EL (cell line): Measurements from ENCODE around the gene SCYGR1.
"Not testable (repeated sequence)": the region's sequence is repeated elsewhere in the genome, so short reads cannot be mapped to it uniquely, and the experiment has no call there.

Source experiments
- DNase-seq: peaks from one replicate; pipeline ENCODE4 v3.0.0-alpha.2; 2016

Gene SCYGR1

DNA sequence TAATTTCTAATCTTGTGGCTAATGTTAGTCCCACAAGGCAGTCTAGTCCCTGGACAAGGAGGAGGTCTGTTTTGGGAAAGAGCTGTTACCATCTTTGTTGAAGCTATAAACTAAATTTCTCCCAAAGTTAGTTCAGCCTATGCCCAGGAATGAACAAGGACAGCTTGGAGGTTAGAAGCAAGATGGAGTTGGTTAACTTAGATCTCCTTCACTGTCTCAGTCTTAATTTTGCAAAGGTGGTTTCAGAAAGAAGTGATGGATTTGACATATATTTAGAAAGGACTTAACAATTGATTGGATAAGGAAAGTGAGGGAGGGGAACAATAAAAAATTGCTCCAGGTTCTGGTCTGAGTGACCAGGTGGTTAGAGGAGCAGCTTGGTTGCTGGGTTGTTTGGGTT lies 14.6 kb upstream of the SCYGR1 start:
- no peak for DNase-seq

GRCh38 chr2:227401550-227401949 lies 13.8 kb upstream of the SCYGR1 start:
- DNase-seq: no peak

GRCh38 chr2:227398684-227399670 lies 11.2 kb upstream of the SCYGR1 start:
- DNase-seq: no peak

GRCh38 chr2:227397562-227397961 lies 9.8 kb upstream of the SCYGR1 start:
- DNase-seq: no peak

- no peak for DNase-seq
Observed at GRCh38 chr2:227395556-227395955, 7.8 kb upstream of the SCYGR1 start.

DNA sequence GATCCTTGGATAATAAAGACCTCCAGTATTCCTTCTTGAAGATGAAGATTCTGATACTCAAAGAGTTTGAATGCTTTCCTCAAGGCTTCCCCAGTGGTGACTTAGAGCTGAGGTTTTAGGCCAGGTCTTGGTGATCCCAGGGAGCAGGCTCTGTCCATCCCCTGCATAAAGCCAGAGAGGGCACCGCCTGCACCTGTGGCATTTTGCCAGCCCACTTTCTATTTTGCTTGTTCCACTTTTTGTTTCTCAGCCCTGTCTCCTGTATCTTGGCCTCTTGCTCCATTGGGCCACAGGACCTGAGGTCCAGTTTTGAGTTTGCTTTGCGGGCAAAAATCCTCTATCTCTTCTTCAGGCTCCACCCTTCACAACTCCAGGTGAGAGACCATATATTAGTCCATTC lies 6.7 kb upstream of the SCYGR1 start:
- no peak for DNase-seq

- DNase-seq: no peak
Observed at GRCh38 chr2:227390468-227391256, 2.9 kb upstream of the SCYGR1 start.

DNA sequence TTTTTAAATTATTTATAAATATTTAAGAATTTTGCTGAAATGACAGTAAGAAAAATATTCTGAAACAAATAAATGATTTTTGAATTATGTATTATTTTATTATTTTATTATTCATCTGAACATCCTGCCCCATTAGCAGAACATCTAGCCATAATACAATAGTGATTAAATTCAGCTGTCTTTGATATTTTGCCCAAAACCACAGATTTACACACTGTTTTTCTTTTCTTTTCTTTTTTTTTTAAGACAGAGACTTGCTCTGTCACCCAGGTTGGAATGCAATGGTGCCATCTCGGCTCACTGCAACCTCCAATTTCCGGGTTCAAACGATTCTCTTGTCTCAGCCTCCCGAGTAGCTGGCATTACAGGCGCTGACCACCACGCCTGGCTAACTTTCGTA lies 1.9 kb upstream of the SCYGR1 start:
- DNase-seq: no peak

DNA sequence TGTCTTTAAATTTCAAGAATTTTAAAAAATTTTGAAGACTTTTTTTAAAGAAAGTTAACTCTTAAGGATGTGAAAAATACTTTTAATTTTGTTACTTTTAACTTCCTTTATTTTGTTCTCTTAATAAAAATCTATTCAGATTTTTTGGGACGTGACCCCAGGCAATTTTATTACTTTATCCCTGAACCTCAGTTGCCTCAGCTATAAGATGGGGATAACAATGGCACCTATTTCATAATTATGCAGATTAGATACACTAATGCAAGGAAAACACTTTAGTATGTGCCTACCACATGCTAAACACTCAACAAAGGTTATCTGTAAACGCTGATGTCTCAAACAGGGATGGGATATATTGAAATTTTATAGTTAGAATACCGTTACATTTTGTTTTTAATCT lies 1.5 kb upstream of the SCYGR1 start:
- DNase-seq: no peak

- peak; percentile 92 for DNase-seq
Observed at GRCh38 chr2:227388537-227389011, 825 bp upstream of the SCYGR1 start.

DNA sequence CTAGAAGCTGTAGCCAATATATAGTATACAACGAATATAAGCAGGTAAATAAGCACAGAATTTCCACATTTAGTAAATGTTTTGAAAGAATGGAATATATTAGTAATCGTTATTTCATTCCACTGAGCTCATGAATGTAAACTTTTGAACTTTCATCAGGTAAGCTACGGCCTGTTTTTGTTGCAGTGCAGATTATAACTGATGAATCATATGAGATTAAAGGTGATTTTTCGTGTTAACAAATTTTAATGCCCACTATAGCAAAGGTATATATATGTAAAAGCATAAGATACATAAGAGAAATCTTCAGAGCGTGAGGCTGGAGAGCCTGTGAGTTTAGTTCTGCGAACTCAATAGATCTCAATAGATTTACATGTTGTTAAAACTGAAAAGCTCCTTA lies 1.1 kb downstream of the SCYGR1 start:
- DNase-seq: no peak

- no peak for DNase-seq
Observed at GRCh38 chr2:227383686-227384085, 4.1 kb downstream of the SCYGR1 start.

DNA sequence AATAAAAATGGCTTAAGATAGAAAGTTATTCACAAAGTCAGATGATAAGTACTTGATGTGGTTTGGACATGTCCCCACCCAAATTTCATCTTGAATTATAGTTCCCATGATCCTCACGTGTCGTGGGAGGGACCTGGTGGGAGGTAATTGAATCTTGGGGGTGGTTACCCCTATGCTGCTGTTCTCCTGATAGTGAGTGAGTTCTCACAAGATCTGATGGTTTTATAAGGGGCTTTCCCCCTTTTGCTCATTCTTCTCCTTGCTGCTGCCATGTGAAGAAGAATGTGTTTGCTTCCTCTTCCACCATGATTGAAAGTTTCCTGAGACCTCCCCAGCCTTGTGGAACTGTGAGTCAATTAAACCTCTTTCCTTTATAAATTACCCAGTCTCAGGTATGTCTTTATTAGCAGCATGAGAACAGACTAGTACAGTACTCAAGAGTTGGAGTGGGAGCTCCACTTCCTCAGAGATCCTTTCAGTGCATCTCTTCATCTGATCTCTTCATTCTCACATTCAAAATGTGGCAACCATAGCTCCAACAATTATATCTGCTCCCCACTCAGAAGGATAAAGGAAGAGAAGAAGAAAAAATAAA lies 5.4 kb downstream of the SCYGR1 start:
- not testable (repeated sequence) for DNase-seq

- no peak for DNase-seq
Observed at GRCh38 chr2:227379095-227379494, 8.7 kb downstream of the SCYGR1 start, which contains the start of gene TM4SF20. TM4SF20 (minus strand) TSS chr2:227379306; CDS start chr2:227379268, 38 bp downstream.

DNA sequence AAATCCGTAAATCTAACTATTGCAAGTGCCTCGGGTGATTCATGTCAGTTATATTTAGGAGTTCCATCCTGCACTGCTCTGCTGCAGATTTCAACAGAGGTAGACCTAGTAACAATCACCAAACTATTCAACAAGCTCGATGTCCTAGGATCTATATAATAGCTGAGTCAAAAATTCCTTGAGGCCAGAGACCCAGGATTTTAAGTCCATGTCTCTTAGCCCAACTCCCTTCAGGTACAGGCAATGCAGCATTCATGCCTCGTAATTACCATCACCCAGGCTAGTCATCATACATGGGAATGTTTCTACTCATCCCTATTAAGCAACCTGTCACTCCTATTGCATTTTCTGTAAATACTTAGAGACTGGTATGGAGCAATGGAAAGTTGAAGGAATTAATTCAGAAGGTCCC lies 9.4 kb downstream of the SCYGR1 start:
- peak; percentile 51 for DNase-seq

DNA sequence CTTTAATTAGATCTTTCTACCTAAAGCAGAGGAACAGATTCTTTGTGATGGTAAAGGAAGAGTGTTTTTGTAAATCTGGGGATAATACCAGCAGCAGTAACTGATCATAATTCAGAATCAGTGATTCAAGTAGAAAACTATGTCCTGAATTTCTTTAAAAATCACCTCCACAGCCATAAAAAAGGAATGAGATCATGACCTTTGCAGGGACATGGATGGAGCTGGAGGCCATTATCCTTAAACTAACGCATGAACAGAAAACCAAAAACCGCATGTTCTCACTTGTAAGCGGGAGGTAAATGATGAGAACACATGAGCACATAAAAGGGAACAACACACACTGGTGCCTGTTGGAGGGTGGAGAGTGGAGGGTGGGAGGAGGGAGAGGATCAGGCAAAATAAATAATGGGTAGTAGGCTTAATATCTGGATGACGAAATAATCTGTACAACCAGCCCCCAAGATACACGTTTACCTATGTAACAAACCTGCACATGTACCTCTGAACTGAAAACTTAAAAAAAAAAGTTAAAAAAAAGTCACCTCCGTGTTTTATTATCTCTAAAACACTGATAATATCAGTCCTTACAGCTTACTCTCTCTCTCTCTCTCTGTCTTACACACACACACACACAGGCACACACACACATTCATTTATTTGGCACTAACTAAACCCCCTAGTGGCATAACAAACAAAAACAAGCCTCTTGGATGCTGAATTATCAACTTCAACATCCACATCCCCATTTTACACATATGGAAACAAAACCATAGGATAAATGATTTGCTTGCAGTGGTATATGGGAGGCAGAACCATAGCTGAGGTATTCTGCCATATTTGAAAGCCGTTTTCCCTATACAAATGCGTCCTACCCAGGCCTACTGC lies 10.0 kb downstream of the SCYGR1 start:
- peak; percentile 53 for DNase-seq

DNA sequence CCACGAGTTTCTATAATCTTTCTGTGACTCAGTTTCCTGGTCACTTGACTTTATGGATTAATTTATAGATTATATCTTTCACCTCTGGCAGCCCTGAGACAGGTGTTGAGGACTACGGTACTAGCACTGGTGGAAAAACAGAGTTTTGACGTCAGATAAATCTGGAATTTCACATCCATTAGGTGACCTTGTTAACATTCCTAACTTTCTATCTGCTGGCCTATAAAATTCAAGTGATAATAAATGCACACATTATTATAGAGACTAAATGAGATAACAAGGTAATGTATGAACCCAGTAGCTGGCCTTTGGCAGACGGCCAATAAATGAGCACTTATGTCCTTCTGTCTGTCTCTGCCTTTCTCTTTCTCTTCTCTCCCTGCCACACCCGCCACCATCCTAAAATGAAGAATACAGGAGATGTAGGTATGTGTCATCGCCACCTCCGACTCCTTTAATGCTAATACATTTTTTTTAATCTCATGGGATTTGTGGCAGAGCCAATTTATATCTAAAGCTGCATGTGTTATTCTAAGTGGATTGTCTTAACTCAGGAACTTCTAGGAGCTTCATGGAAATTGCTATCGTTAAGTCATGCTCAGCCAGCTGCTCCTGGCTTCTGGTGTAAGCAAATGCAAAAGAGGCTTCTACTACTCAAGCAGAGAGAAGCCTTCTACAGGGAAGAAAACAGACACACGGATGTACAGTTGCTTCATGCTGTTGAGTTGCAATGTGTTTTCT lies 10.9 kb downstream of the SCYGR1 start:
- peak; percentile 22 for DNase-seq

DNA sequence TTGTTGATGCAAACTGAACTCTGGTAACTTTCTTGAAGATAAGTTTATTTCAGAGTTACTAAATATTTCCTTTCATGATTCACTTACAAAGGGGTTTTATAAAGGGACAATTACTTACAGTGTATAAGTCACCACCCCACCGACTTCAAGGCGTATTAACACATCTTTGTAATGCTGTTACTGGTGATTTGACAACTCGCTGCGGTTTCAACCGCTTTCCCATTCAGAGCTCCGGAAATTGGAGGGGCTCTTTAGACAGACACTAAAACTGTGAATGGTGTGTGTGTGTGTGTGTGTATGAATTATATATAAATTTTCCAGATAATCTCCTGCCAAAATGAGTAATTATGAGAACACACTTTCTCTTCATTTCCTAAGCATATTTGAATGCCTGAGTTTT lies 13.6 kb downstream of the SCYGR1 start:
- DNase-seq: peak; percentile 18

- DNase-seq: no peak
Observed at GRCh38 chr2:227373389-227373788, 14.4 kb downstream of the SCYGR1 start.

DNA sequence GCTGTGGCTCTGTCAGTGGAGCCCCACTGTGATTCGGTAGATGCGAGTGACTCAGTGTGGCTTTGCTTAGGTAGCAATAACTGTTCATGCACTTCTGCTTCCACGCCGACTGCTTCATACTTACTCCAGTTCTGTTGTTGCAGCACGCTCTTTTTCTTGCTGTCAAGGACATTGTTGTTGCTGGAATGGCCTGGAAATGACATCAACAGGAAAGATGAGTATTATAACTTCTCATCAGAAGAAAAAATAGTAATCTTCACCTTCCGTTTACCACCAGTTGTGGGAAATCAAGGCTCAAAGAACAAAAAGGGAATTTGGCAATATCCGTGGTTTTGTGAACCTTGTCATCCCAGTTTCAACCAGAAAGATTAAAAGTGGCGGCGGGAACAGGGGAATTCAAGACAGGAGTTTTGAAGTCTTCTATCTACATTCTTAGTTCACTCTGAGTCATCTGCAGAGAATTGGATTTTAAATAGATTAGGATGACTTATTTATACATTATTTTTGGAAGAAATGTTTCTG lies 16.9 kb downstream of the SCYGR1 start:
- DNase-seq: peak; percentile 73

DNA sequence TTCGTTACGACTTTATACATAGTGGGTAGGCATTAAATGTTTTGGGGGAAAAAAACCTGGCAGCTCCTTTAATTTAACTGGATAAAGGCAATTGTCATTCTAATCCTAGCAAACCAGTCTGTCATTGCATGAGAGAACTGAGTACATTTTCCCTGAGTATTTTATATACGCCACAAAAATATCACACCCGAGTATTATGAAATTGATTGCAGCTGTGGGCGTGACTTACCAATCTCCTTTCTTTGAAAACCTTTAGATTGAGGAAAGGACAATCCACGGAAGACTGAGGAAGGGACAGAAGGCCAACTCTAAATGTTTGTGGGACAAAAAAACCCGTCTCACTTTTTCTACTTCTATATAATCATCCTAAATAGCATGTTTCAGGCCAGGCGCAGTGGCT lies 17.7 kb downstream of the SCYGR1 start:
- DNase-seq: no peak
